ENCODE results near the gene NOS1. TPM values are rescaled to one million over a fixed set of nuclear protein-coding genes. Genes with fewer than 3 reads are reported as not detected.
"Not testable (repeated sequence)": the region's sequence is repeated elsewhere in the genome, so short reads cannot be mapped to it uniquely, and the experiment has no call there.

The NOS1 gene
- total RNA-seq, 1 donor from 2014 or later = 0.21 TPM

GRCh38 chr12:117403586-117404139 lies 42.2 kb upstream of the NOS1 start:
- Histone ChIP-seq H3K4me3 (no peak overlapping the region), H3K4me1 (no peaks in the 10 kb centered on the region), H3K27ac (no peak overlapping the region), H3K36me3 (no peaks in the 10 kb centered on the region), H3K9me3 (no peaks in the 10 kb centered on the region), H3K27me3 (no peaks in the 10 kb centered on the region)
- TF ChIP-seq, protein P1, sequence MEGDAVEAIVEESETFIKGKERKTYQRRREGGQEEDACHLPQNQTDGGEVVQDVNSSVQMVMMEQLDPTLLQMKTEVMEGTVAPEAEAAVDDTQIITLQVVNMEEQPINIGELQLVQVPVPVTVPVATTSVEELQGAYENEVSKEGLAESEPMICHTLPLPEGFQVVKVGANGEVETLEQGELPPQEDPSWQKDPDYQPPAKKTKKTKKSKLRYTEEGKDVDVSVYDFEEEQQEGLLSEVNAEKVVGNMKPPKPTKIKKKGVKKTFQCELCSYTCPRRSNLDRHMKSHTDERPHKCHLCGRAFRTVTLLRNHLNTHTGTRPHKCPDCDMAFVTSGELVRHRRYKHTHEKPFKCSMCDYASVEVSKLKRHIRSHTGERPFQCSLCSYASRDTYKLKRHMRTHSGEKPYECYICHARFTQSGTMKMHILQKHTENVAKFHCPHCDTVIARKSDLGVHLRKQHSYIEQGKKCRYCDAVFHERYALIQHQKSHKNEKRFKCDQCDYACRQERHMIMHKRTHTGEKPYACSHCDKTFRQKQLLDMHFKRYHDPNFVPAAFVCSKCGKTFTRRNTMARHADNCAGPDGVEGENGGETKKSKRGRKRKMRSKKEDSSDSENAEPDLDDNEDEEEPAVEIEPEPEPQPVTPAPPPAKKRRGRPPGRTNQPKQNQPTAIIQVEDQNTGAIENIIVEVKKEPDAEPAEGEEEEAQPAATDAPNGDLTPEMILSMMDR (IDR thresholded peaks at IDR 0.05) = no peak
- no peak for DNase-seq (ENCODE audit: low spot score in 2 of 2)
- intact Hi-C loops (cut with DNase I) = no loop called here

- TF ChIP-seq, protein P1 (IDR thresholded peaks at IDR 0.05) = no peak
- intact Hi-C loops (cut with DNase I) = no loop called here
- Histone ChIP-seq H3K4me1 (no peaks in the 10 kb centered on the region), H3K4me3 (no peak overlapping the region), H3K36me3 (no peaks in the 10 kb centered on the region), H3K27ac (no peak overlapping the region), H3K27me3 (no peaks in the 10 kb centered on the region), H3K9me3 (no peaks in the 10 kb centered on the region)
- no peak for DNase-seq (ENCODE audit: low spot score in 2 of 2)
These were observed 40.9 kb upstream of the NOS1 start for GRCh38 chr12:117402363-117402762.

GRCh38 chr12:117400912-117401311 lies 39.5 kb upstream of the NOS1 start:
- TF ChIP-seq, protein P1 (IDR thresholded peaks at IDR 0.05) = no peak
- no peaks in the 10 kb centered on the region for H3K9me3 ChIP-seq
- H3K4me3 ChIP-seq = no peak overlapping the region
- intact Hi-C loops (cut with DNase I) = no loop called here
- H3K36me3 ChIP-seq = no peaks in the 10 kb centered on the region
- H3K4me1 ChIP-seq = no peaks in the 10 kb centered on the region
- H3K27me3 ChIP-seq = no peaks in the 10 kb centered on the region
- H3K27ac ChIP-seq = no peak overlapping the region
- no peak for DNase-seq (ENCODE audit: low spot score in 2 of 2)

DNA sequence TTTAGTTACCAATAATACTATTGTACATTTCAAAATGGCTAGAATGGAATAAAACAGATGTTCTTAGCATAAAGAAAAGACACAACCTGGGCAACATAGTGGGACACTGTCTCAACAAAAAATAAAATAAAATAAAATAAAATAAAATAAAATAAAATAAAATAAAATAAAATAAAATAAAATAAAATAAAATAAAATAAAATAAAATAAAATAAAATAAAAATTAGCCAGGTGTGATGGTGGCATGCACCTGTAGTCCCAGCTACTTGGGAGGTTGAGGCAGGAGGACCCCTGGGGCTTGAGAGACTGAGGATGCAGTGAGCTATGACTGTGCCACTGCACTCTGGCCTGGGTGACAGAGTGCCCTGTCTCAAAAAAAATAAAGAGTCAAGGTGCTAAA lies 37.1 kb upstream of the NOS1 start:
- H3K4me3 ChIP-seq; H3K9me3 ChIP-seq; H3K27me3 ChIP-seq; intact Hi-C loops (cut with DNase I); H3K36me3 ChIP-seq; H3K27ac ChIP-seq; H3K4me1 ChIP-seq; DNase-seq (ENCODE audit: low spot score in 2 of 2): not testable (repeated sequence)

DNA sequence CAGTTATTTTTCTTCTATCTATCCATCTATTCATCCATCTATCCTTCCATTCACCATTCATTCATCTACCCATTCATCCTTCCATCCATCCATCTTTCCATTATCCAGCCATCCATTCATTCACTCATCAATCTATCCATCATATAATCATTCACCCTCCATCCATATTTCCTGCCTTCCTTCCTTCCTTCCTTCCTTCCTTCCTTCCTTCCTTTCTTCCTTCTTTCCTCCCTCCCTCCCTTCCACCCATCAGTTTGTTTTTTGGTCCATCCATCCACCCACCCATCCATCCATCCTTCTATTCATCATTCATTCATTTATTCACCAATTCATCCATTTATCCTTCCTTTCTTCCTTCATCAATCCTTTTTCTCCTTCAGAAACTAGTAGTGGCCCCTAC lies 34.3 kb upstream of the NOS1 start:
- no peaks in the 10 kb centered on the region for H3K9me3 ChIP-seq
- intact Hi-C loops (cut with DNase I) = no loop called here
- TF ChIP-seq, protein P1 (IDR thresholded peaks at IDR 0.05) = no peak
- no peaks in the 10 kb centered on the region for H3K27me3 ChIP-seq
- H3K4me1 ChIP-seq = no peaks in the 10 kb centered on the region
- H3K27ac ChIP-seq = no peak overlapping the region
- no peak overlapping the region for H3K4me3 ChIP-seq
- no peak for DNase-seq (ENCODE audit: low spot score in 2 of 2)
- H3K36me3 ChIP-seq = no peaks in the 10 kb centered on the region

DNA sequence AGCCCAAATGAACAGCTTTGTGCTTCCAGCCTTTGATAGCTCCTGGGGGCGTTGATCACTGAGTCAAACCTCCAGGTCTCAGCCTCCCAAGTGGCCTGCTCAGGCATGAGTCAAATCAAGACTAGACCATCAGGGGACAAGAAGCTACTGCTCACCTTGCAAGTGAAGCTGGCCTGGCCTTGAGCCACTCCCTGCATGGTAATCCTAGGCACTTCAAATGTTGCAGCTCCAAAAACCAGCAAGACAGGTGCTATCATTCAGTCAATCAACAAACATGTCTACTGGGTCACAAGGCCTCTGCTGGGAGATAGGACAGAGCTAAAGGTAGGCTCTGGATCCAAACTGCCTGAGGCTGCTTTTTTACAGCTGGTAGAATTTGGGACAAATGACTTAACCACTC lies 33.1 kb upstream of the NOS1 start:
- Histone ChIP-seq H3K27ac (no peak overlapping the region), H3K27me3 (no peaks in the 10 kb centered on the region), H3K9me3 (no peaks in the 10 kb centered on the region), H3K36me3 (no peaks in the 10 kb centered on the region), H3K4me1 (no peaks in the 10 kb centered on the region), H3K4me3 (no peak overlapping the region)
- intact Hi-C loops (cut with DNase I) = no loop called here
- DNase-seq (ENCODE audit: low spot score in 2 of 2) = no peak
- TF ChIP-seq, protein P1 (IDR thresholded peaks at IDR 0.05) = no peak

Data from ascending aorta (tissue), 2 donors.